ENCODE data around the gene SIRPB1.
"Not testable (repeated sequence)": the region's sequence is repeated elsewhere in the genome, so short reads cannot be mapped to it uniquely, and the experiment has no call there.

Gene SIRPB1

DNA sequence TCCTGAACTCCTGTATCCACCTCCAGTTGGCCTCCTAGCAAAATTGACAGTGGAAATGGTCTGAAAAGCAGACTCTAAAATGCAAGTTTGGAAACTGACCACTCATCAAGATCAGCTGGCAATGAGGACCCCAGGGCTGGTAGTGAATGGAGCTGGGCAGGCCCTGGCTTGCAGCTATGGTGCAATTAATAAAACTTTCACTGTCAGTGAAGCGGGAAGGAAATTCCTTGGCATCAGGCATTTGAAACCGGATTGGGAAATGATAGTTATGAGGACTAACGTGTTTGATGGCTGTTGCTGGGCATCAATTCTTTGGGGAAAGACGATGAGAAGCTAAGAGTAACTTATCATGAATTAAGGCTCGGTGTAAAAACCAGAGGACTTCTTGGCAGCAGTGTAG, 19.1 kb downstream of the SIRPB1 start:
- no peak for DNase-seq (ENCODE audit: low read depth in 2 of 2)

DNA sequence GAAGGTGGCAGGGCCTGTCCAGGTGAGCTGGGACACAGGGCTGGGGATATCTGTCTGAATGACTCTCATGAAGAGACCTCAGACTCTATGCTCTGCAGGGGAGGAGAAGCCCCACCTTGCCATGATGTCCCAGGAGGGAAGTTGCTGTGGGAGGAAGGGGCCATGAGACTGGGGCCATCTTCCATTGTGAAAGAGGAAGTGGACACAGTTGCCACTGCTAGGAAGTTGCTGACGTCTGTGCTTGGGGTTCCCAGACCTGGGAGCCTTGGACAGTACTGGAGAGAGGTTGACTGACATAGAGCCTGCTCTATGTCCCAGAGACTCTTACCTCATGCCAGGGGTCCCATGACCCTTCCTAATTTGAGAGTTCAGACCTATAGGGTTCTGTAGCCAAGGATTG, 24.5 kb downstream of the SIRPB1 start:
- DNase-seq (ENCODE audit: low read depth in 2 of 2) = no peak

DNA sequence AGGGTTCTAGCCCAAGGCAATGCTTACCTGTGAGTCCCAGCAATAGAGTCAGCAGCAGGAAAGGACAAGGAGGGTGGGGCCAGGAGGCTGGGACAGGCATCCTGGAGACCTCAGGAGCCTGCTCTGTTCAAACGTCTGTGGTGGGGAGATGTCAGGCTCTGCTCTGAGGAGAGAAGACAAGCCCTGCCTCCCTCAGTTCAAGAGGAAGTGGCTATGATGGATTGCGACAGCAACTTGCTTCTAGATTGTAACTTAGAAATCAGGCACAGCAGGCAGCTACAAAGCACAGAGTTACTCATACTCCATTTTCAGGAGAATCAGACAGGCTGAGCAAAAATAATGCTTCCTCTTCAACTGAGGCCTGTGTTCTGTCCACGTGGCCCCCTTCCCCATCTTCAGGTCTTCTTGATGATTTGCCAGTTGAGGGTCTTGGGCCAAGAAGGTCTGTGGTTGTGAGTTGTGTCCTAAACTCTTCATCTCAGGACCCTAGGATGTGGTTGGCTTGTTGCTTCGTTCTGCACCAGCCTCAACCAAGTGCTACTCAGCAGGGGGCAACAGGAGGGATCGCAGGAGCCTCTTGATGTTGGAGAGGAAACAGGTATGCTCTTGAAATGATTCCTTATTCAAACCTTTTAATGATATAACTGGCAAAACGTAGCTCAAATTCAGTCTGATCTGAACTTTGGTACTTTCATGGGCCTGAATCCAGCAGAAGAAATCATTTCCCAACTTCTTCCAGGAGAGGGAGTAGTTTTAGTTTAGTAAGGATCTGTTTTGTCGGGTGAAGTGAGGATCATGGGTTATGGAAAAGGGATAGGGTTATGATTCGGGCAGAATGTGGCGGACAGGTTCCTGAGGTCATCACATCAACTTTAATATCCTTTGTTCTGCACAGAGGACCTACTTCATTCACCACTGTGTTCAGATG, 31.0 kb downstream of the SIRPB1 start:
- DNase-seq (ENCODE audit: low read depth in 2 of 2) = no peak

DNA sequence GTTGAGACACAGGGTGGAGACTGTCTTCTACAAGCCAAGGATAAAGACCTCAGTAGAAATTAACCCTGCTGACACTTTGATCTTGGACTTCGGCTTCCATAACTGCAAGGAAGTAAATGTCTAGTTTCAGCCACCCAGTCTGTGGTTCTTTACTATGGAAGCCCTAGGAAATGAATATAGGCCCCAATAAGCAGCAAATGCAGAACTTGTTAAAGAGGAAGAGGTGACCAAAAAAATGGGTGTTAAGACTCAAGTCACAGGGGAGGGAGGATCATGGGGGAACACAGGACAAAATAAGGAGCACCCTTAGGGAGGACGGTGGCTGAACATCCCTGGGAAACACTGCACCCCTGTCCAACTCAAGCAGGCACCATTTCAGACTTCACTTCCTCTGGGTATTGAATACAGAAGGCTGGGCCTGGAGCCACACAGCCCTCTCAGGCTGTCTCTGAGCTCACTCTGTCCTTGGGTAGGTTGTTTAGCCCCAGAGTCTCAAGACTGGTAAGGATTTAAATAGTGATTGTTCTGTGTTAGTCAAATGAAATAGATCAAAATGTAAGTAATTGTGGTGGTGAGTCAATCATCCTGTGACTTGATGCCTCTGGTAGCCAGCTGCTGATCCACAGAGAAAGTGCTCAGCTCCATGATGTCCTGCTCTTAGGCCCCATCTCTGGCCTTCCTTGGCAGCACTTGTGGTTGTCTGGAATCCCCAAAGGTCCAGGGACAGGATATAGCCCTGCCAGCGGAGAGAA, 31.9 kb downstream of the SIRPB1 start:
- DNase-seq (ENCODE audit: low read depth in 2 of 2) = no peak

DNA sequence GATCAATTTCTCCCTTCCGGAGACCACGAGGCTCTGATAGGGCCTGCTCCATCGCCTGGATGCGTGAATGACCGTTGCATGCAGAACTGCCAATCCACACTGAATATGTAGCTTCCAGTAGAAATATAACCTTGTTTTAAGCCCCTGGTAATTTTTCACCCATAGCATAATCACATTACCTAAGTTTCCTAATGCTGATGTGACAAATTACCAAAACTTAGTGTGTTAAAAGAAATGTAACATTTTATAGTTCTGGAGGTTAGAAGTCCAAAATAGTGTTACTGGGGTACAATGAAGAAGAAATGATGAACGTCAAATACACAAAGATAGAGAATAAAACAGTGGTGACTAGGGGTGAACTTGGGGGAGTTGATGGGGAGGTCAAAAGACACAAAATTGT, 40.3 kb downstream of the SIRPB1 start:
- DNase-seq (ENCODE audit: low read depth in 2 of 2) = no peak

DNA sequence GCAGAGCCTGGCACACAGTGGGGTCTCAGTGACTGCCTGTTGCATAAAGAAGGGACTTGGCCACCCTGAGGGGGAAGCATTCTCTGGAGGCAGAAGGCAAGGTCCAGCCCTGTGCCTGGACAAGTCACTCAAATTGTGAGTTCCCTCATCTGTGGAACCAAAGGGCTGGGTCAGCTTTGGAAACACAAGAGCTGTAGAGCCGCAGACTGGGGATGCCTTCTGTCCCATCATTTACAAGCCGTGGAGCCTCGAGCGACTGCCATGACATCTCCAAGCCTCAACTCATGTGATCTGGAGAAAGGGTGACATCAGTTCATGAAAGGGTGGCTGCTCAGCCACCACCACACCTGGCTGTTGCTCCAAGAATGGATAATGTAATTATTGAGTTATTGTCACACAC, 41.9 kb downstream of the SIRPB1 start:
- DNase-seq (ENCODE audit: low read depth in 2 of 2) = no peak

DNA sequence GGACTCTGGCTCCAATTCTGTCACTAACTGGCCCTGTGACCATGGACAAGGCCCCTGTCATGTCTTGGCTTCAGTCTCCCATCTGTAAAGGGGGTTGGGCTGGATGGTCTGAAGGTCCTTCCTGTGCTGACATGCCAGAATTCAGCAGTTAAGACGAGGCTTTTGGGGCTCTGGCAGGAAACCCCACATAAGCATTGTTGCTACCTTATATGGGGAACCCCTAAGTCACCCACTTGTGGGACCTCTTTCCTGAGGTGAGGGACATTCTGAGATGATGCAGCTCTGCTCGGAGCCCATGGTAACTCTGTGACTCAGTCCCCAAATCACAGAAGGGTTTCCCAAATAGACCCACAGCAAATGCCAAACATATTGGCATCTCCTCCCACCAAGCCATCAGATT, 42.5 kb downstream of the SIRPB1 start:
- DNase-seq (ENCODE audit: low read depth in 2 of 2) = not testable (repeated sequence)

DNA sequence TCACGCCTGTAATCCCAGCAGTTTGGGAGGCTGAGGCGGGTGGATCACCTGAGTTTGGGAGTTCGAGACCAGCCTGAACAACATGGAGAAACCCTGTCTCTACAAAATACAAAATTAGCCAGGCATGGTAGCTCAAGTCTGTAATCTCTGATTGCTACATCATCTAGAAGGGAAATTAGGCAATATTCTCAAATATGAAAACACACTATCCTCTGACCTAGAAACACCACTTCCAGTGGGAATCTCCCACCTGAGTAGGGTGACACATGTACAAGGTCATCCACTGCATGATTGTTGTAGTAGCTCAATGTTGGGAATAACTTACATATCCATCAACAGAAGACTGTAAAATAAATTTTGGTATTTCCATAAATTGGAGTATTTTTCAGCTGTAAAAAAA, 43.2 kb downstream of the SIRPB1 start:
- no peak for DNase-seq (ENCODE audit: low read depth in 2 of 2)

DNA sequence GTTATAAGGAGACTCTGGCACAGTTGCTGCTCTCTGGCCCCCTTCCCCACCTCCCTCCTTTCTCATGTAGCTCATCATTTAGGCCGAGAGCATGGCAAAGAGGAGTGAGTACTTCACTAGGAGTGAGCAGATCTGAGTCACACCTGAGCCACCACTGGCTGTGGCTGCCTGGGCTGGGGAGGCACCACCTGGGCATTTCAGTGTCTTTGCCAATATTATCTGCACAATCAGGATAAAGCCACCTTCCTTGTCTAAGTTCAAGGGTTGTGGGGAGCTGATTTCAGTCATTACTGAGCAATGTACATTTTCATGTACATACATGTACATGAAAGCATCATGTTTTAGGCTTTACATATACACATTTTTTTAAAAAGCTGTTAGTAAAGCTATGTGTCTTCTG, 43.8 kb downstream of the SIRPB1 start:
- not testable (repeated sequence) for DNase-seq (ENCODE audit: low read depth in 2 of 2)

DNA sequence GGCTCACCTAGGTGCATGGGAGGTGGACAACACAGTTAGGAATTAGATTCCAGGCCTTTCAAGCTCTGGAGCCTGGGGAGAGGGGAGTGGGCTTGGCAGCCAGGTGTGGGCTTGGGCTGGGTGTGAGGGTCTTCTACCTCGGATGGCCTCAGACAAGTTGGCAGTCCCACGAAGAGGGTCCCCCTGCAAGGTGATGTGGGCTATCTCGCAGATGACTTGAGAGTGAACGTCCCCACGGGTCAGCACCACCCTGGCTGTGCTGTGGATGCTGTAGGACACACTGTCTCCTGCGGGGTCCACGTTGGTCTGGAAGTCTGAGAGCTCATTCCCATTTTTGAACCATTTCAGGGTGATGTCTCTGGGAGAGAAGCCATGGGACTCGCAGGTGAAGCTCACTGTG, 48.2 kb downstream of the SIRPB1 start:
- not testable (repeated sequence) for DNase-seq (ENCODE audit: low read depth in 2 of 2)

All from stimulated activated CD4-positive, alpha-beta T cell treated with anti-CD3 and anti-CD28 coated beads, Interleukin-12 subunit alpha, Interleukin-12 subunit beta, amount 100 ng/mL, for 24 hours (primary cell).